Endothelial cell of umbilical vein (primary cell): ENCODE measurements around the gene CADM4. TPM values are rescaled to one million over a fixed set of nuclear protein-coding genes. Genes with fewer than 3 reads are reported as not detected.

ENCODE experiments used
- BruUV-seq: library from RNA; stranded (reverse); fragments of 400-500 nt; replicated peaks from 2 replicates; lab custom pipeline; 2021; lab: Mats Ljungman, UMichigan
- CTCF ChIA-PET: fragments of 300-600, 350-600 bp; sonication (Branson Sonifier 250); formaldehyde crosslinking; loops from one replicate; lab custom pipeline; 2021; ENCODE audit warnings: antibody characterized with exemption, inconsistent platforms; lab: Charles Lee
- POLR2A ChIA-PET: fragments of 300-600, 350-600 bp; sonication (Branson Sonifier 250); formaldehyde crosslinking; loops from one replicate; lab custom pipeline; 2021; ENCODE audit warnings: antibody characterized with exemption, inconsistent platforms; lab: Charles Lee
- DNase-seq: peaks from one replicate; pipeline ENCODE4 v3.0.0-alpha.2; 2011; ENCODE audit warnings: low read depth, low spot score
- FAIRE-seq: peaks from 2 replicates; lab custom pipeline; 2011; peaks lifted over from hg19 to GRCh38; lab: Jason Lieb, UNC
- H2AFZ ChIP-seq: 2 replicates; pipeline ENCODE4 v1.6.0; 2012; ENCODE audit warnings: low read depth, low read length, control low read depth, inconsistent platforms
- H3K27ac ChIP-seq: 2 replicates; pipeline ENCODE4 v1.5.1; 2011; ENCODE audit warnings: low read depth, mild to moderate bottlenecking, control low read depth, low read length, moderate library complexity; ENCODE audit not compliant: insufficient read depth
- H3K27me3 ChIP-seq, 2 experiments: 2 replicates each; pipeline versions ENCODE4 v1.6.0 to v1.6.1; 2011; ENCODE audit warnings: low read length in 2 of 2, mixed read lengths in 1 of 2; ENCODE audit not compliant: control insufficient read depth in 2 of 2, insufficient read depth in 2 of 2
- H3K36me3 ChIP-seq, 2 experiments: 2 replicates in 1 of 2; 3 replicates in 1 of 2; pipeline ENCODE4 v1.5.1; 2011; ENCODE audit warnings: low read length in 2 of 2, mild to moderate bottlenecking in 1 of 2, moderate library complexity in 1 of 2; ENCODE audit not compliant: control insufficient read depth in 2 of 2, insufficient read depth in 2 of 2; ENCODE audit errors: extremely low read depth in 1 of 2
- H3K4me1 ChIP-seq: 3 replicates; pipeline ENCODE4 v1.5.1; 2011; ENCODE audit warnings: mild to moderate bottlenecking, low read length; ENCODE audit not compliant: control insufficient read depth, insufficient read depth; ENCODE audit errors: extremely low read depth
- H3K4me2 ChIP-seq: 2 replicates; pipeline ENCODE4 v1.6.1; 2011; ENCODE audit warnings: low read length, control low read depth, mixed read lengths; ENCODE audit not compliant: insufficient read depth
- H3K4me3 ChIP-seq, 3 experiments: fragments of 200-600 bp in 1 of 3; sonication (generic), shearing (Covaris generic) in 1 of 3; replicated peaks in 1 of 3; 2 replicates each; pipeline ENCODE4 v1.5.1; 2011 to 2016; ENCODE audit warnings: control low read depth in 3 of 3, low read length in 3 of 3, mild to moderate bottlenecking in 2 of 3, inconsistent platforms in 1 of 3, low read depth in 1 of 3, moderate library complexity in 1 of 3; ENCODE audit not compliant: insufficient read depth in 1 of 3
- H3K79me2 ChIP-seq: 2 replicates; pipeline ENCODE4 v1.6.0; 2012; ENCODE audit warnings: low read length, inconsistent platforms; ENCODE audit not compliant: control insufficient read depth, insufficient read depth
- H3K9ac ChIP-seq: replicated peaks from 2 replicates; pipeline ENCODE3; 2011; ENCODE audit warnings: low read length, control low read depth; ENCODE audit not compliant: insufficient read depth; ENCODE audit errors: extremely low read depth
- H3K9me1 ChIP-seq: replicated peaks from 3 replicates; pipeline ENCODE4 v1.6.0; 2011; ENCODE audit warnings: mild to moderate bottlenecking, low read length; ENCODE audit not compliant: control insufficient read depth, insufficient read depth; ENCODE audit errors: extremely low read depth
- H3K9me3 ChIP-seq: replicated peaks from 2 replicates; pipeline ENCODE4 v1.5.1; 2012; ENCODE audit warnings: low read length, inconsistent platforms; ENCODE audit not compliant: control insufficient read depth, insufficient read depth
- H4K20me1 ChIP-seq: replicated peaks from 2 replicates; pipeline ENCODE3; 2011; ENCODE audit warnings: mild to moderate bottlenecking, low read length; ENCODE audit not compliant: control insufficient read depth, insufficient read depth; ENCODE audit errors: extremely low read depth
- EZH2 ChIP-seq: IDR thresholded peaks from 2 replicates; pipeline ENCODE4 v1.6.1; 2012; ENCODE audit warnings: borderline replicate concordance, low read depth, mild to moderate bottlenecking, moderate library complexity, low read length, inconsistent platforms; ENCODE audit not compliant: severe bottlenecking
- FOS ChIP-seq: IDR thresholded peaks from 2 replicates; pipeline ENCODE4 v1.6.1; 2011; ENCODE audit warnings: mild to moderate bottlenecking, low read length, moderate library complexity, borderline replicate concordance; ENCODE audit not compliant: insufficient read depth
- GATA2 ChIP-seq: IDR thresholded peaks from 2 replicates; pipeline ENCODE4 v1.7.0; 2011; ENCODE audit warnings: low read depth, mild to moderate bottlenecking, moderate library complexity, mixed read lengths, low read length; ENCODE audit not compliant: insufficient read length, insufficient read depth
- JUN ChIP-seq: IDR thresholded peaks from 2 replicates; pipeline ENCODE4 v1.6.1; 2011; ENCODE audit warnings: borderline replicate concordance, low read depth; ENCODE audit not compliant: insufficient read length, insufficient read depth
- MYC ChIP-seq: IDR thresholded peaks from one replicate; pipeline ENCODE4 v1.6.1; 2011; ENCODE audit warnings: mild to moderate bottlenecking, low read depth, low read length
- POLR2A ChIP-seq: IDR thresholded peaks from 2 replicates; pipeline ENCODE4 v1.6.1; 2012; ENCODE audit warnings: low read depth, mild to moderate bottlenecking, control low read depth, low read length
- POLR2AphosphoS5 ChIP-seq: IDR thresholded peaks from 2 replicates; pipeline ENCODE4 v1.6.1; 2012; ENCODE audit warnings: low read depth, mild to moderate bottlenecking, control low read depth, low read length, moderate library complexity; ENCODE audit not compliant: insufficient read depth
- dilution Hi-C: fragments of 300-500 bp; cut with MboI; formaldehyde crosslinking; loops from one replicate; pipeline ENCODE4 v1.15.0; 2019; ENCODE audit warnings: low sequenced_read_pairs; ENCODE audit not compliant: extremely low pct_ligation_motif_present
- intact Hi-C: fragments of 100-400 bp; cut with micrococcal nuclease; formaldehyde crosslinking; loops from one replicate; pipeline ENCODE4 v1.10.0; 2022
- polyA plus RNA-seq, 4 experiments: library from polyadenylated mRNA; depleted of rRNA in 3 of 4; stranded (reverse) in 3 of 4; unstranded in 1 of 4; fragments of >200 nt; gene quantifications; 2 replicates each; pipeline versions ENCODE4 v1.2.1 to v1.2.3, GENCODE V29; 2011 to 2012; ENCODE audit warnings: missing spikeins in 1 of 4
- total RNA-seq: library from RNA; stranded (reverse); gene quantifications from 2 replicates; pipeline ENCODE4 v1.2.3, GENCODE V29; 2021
- TF ChIP-seq, protein P1 (sequence below): IDR thresholded peaks from 2 replicates; pipeline ENCODE4 v1.6.1; 2011; ENCODE audit not compliant: insufficient read depth, insufficient read length
- TF ChIP-seq, protein P2 (sequence below), 2 donors: IDR thresholded peaks; 1 replicate in 1 of 2; 2 replicates in 1 of 2; pipeline ENCODE4 v1.5.1; 2011; ENCODE audit warnings: low read length in 2 of 2, mild to moderate bottlenecking in 2 of 2, moderate library complexity in 2 of 2, control low read depth in 1 of 2, inconsistent platforms in 1 of 2, low read depth in 1 of 2; ENCODE audit not compliant: insufficient read depth in 1 of 2; ENCODE audit errors: extremely low read depth in 1 of 2

The CADM4 gene
- total and polyA plus RNA-seq, 2 donors (not counting 3 experiments of a cell fraction or from before 2014, with no cell fraction given): 5.0 to 7.5 TPM

DNA sequence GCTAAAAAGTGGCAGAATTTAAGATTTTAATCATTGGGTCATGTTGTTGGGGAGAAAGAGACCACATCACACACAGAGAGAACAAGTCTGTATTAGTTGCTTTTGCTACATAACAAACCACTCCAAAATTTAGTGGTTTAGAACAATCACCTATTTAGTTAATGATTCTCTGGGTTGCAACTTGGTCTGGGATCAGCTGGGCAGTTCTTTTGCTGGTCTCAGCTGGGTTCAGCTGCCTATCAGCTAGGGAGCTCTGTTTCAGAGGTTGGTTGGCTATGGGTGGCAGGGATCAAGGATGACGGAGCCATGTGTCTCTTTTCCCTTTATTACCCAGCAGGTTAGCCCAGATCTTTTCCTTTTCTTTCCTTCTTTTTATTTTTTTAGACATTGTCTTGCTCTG lies 55.2 kb downstream of the CADM4 start:
- peaks cover 0 to 2% of the 10 kb centered on the region in 2 experiments for H3K36me3 ChIP-seq
- H2AFZ ChIP-seq: no peak overlapping the region
- dilution Hi-C loops: no loop called here
- no peak overlapping the region for H3K9ac ChIP-seq
- no peaks in the 10 kb centered on the region for H3K27me3 ChIP-seq
- intact Hi-C loops: no loop called here
- CTCF ChIA-PET: interaction anchor here (1.6 to 3.0 kb wide), 3 partner anchors 10 to 29 kb away, joined by 4 to 21 read pairs (median 9); partner anchors contain the start of genes IRGQ and ZNF576
- no peak for DNase-seq
- H3K27ac ChIP-seq: no peak overlapping the region
- no peak for FAIRE-seq
- no peaks in the 10 kb centered on the region for H3K4me1 ChIP-seq
- no peaks in the 10 kb centered on the region for H3K79me2 ChIP-seq
- TF ChIP-seq POLR2AphosphoS5: no peak
- no peak for TF ChIP-seq FOS
- TF ChIP-seq EZH2: no peak
- TF ChIP-seq, protein P1, sequence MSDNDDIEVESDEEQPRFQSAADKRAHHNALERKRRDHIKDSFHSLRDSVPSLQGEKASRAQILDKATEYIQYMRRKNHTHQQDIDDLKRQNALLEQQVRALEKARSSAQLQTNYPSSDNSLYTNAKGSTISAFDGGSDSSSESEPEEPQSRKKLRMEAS: no peak
- TF ChIP-seq MYC: no peak
- TF ChIP-seq GATA2: no peak
- no peak for TF ChIP-seq JUN
- TF ChIP-seq, protein P2, sequence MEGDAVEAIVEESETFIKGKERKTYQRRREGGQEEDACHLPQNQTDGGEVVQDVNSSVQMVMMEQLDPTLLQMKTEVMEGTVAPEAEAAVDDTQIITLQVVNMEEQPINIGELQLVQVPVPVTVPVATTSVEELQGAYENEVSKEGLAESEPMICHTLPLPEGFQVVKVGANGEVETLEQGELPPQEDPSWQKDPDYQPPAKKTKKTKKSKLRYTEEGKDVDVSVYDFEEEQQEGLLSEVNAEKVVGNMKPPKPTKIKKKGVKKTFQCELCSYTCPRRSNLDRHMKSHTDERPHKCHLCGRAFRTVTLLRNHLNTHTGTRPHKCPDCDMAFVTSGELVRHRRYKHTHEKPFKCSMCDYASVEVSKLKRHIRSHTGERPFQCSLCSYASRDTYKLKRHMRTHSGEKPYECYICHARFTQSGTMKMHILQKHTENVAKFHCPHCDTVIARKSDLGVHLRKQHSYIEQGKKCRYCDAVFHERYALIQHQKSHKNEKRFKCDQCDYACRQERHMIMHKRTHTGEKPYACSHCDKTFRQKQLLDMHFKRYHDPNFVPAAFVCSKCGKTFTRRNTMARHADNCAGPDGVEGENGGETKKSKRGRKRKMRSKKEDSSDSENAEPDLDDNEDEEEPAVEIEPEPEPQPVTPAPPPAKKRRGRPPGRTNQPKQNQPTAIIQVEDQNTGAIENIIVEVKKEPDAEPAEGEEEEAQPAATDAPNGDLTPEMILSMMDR (IDR thresholded peaks at IDR 0.05; ENCODE audit: extremely low read depth in 1 of 2, insufficient read depth in 1 of 2, low read depth in 1 of 2, low read length in 2 of 2): no peak
- no peak for TF ChIP-seq POLR2A
- POLR2A ChIA-PET: interaction anchor here (0.5 kb wide), 1 partner anchor 103 kb away, joined by 3 read pairs; no protein-coding TSS in a partner anchor
- no peak overlapping the region for H3K4me2 ChIP-seq
- H3K4me3 ChIP-seq: no peak overlapping the region
- no peaks in the 10 kb centered on the region for H3K9me1 ChIP-seq
- no peaks in the 10 kb centered on the region for H3K9me3 ChIP-seq
- BruUV-seq: no TSS peak
- no peaks in the 10 kb centered on the region for H4K20me1 ChIP-seq
